H1 (cell line): ENCODE measurements around the gene CXCR5. TPM values are rescaled to one million over a fixed set of nuclear protein-coding genes. Genes with fewer than 3 reads are reported as not detected.

ENCODE experiments used
- CTCF ChIA-PET: fragments of 300-600 bp; sonication (Branson Sonifier 250); formaldehyde crosslinking; loops from one replicate; lab custom pipeline; 2021; ENCODE audit not compliant: partially characterized antibody; lab: Charles Lee
- POLR2A ChIA-PET: fragments of 300-600 bp; sonication (Branson Sonifier 250); formaldehyde crosslinking; loops from one replicate; lab custom pipeline; 2021; ENCODE audit warnings: inconsistent platforms; ENCODE audit not compliant: partially characterized antibody; lab: Charles Lee
- DNase-seq, 2 experiments: peaks; one replicate each; pipeline versions ENCODE4 v3.0.0 to v3.0.0-alpha.2; 2010 to 2022; ENCODE audit warnings: low spot score in 2 of 2, low read depth in 1 of 2, mixed read lengths in 1 of 2
- FAIRE-seq: peaks from 2 replicates; lab custom pipeline; 2011; peaks lifted over from hg19 to GRCh38; lab: Jason Lieb, UNC
- H2AFZ ChIP-seq: 2 replicates; pipeline ENCODE4 v1.8.1; 2012; ENCODE audit warnings: low read length, inconsistent platforms
- H2AK5ac ChIP-seq: 2 replicates; pipeline ENCODE4 v1.6.1; 2013; ENCODE audit warnings: low read depth, low read length
- H2BK120ac ChIP-seq: replicated peaks from 2 replicates; pipeline ENCODE3; 2013; ENCODE audit warnings: low read depth, low read length, inconsistent platforms
- H2BK12ac ChIP-seq: 2 replicates; pipeline ENCODE4 v1.6.1; 2013; ENCODE audit warnings: low read depth, low read length
- H2BK15ac ChIP-seq: 2 replicates; pipeline ENCODE4 v1.6.1; 2013; ENCODE audit warnings: low read length
- H2BK20ac ChIP-seq: 2 replicates; pipeline ENCODE4 v1.6.1; 2013; ENCODE audit warnings: low read length
- H2BK5ac ChIP-seq: 2 replicates; pipeline ENCODE4 v1.6.1; 2013; ENCODE audit warnings: low read depth, low read length
- H3K14ac ChIP-seq: 2 replicates; pipeline ENCODE4 v1.6.1; 2013; ENCODE audit warnings: inconsistent platforms; ENCODE audit not compliant: insufficient read length
- H3K18ac ChIP-seq: 2 replicates; pipeline ENCODE4 v1.6.1; 2013; ENCODE audit warnings: low read length; ENCODE audit errors: extremely low read depth
- H3K23ac ChIP-seq: 2 replicates; pipeline ENCODE4 v1.6.1; 2013; ENCODE audit warnings: inconsistent platforms; ENCODE audit not compliant: insufficient read length
- H3K23me2 ChIP-seq: 2 replicates; pipeline ENCODE4 v1.6.1; 2013; ENCODE audit warnings: low read depth, low read length
- H3K27ac ChIP-seq: 2 replicates; pipeline ENCODE4 v1.6.1; 2011; ENCODE audit warnings: low read depth, low read length, inconsistent platforms
- H3K27me3 ChIP-seq, 4 experiments: replicated peaks in 1 of 4; 1 replicate in 1 of 4; 2 replicates in 3 of 4; pipeline versions ENCODE4 v1.6.1 to v1.8.1; 2011 to 2013; ENCODE audit warnings: low read length in 3 of 4, mild to moderate bottlenecking in 3 of 4, inconsistent platforms in 2 of 4, mixed read lengths in 2 of 4, moderate library complexity in 1 of 4; ENCODE audit not compliant: control insufficient read depth in 3 of 4, insufficient read depth in 3 of 4; ENCODE audit errors: extremely low read depth in 1 of 4
- H3K36me3 ChIP-seq, 4 experiments: 2 replicates each; pipeline versions ENCODE4 v1.6.1 to v1.8.1; 2011 to 2013; ENCODE audit warnings: mild to moderate bottlenecking in 4 of 4, low read length in 3 of 4, moderate library complexity in 2 of 4, control low read depth in 1 of 4, inconsistent platforms in 1 of 4; ENCODE audit not compliant: insufficient read depth in 4 of 4, control insufficient read depth in 2 of 4
- H3K4ac ChIP-seq: replicated peaks from 2 replicates; pipeline ENCODE3; 2013; ENCODE audit warnings: low read length, low read depth, mixed read lengths, inconsistent platforms; ENCODE audit not compliant: insufficient read length
- H3K4me1 ChIP-seq, 4 experiments: replicated peaks in 1 of 4; 1 replicate in 1 of 4; 2 replicates in 3 of 4; pipeline versions ENCODE4 v1.6.1 to v1.8.1; 2011 to 2013; ENCODE audit warnings: low read length in 3 of 4, inconsistent platforms in 2 of 4, mixed read lengths in 1 of 4; ENCODE audit not compliant: insufficient read depth in 4 of 4, control insufficient read depth in 3 of 4
- H3K4me2 ChIP-seq, 2 experiments: 2 replicates each; pipeline versions ENCODE4 v1.6.1 to v1.8.1; 2011 to 2013; ENCODE audit warnings: low read depth in 2 of 2, low read length in 2 of 2, control low read depth in 1 of 2, inconsistent platforms in 1 of 2, mild to moderate bottlenecking in 1 of 2; ENCODE audit not compliant: insufficient read depth in 1 of 2
- H3K4me3 ChIP-seq, 4 experiments: fragments of 200-600, 300-600 bp in 1 of 4; sonication (generic), shearing (Covaris generic), sonication (Bioruptor Twin) in 1 of 4; 2 replicates each; pipeline versions ENCODE4 v1.5.1 to v1.8.1; 2011 to 2016; ENCODE audit warnings: low read length in 4 of 4, low read depth in 3 of 4, control low read depth in 2 of 4, inconsistent platforms in 2 of 4, mild to moderate bottlenecking in 2 of 4, mixed read lengths in 1 of 4, moderate library complexity in 1 of 4; ENCODE audit not compliant: insufficient read depth in 2 of 4; ENCODE audit errors: extremely low read depth in 1 of 4
- H3K56ac ChIP-seq: replicated peaks from 2 replicates; pipeline ENCODE3; 2013; ENCODE audit warnings: low read depth, mild to moderate bottlenecking, mixed read lengths, low read length, inconsistent platforms; ENCODE audit not compliant: insufficient read length
- H3K79me1 ChIP-seq: 2 replicates; pipeline ENCODE4 v1.6.1; 2013; ENCODE audit warnings: low read depth, low read length, control low read depth
- H3K79me2 ChIP-seq, 2 experiments: 2 replicates each; pipeline versions ENCODE4 v1.6.1 to v1.8.1; 2012 to 2013; ENCODE audit warnings: low read length in 2 of 2, mild to moderate bottlenecking in 2 of 2, inconsistent platforms in 1 of 2; ENCODE audit not compliant: insufficient read depth in 2 of 2, control insufficient read depth in 1 of 2
- H3K9ac ChIP-seq, 4 experiments: replicated peaks in 1 of 4; 1 replicate in 1 of 4; 2 replicates in 3 of 4; pipeline versions ENCODE4 v1.6.1 to v1.8.1; 2011 to 2013; ENCODE audit warnings: low read depth in 3 of 4, low read length in 3 of 4, control low read depth in 2 of 4, mild to moderate bottlenecking in 2 of 4, moderate library complexity in 2 of 4, inconsistent platforms in 1 of 4; ENCODE audit errors: extremely low read depth in 1 of 4
- H3K9me3 ChIP-seq, 2 experiments: 2 replicates each; pipeline versions ENCODE4 v1.6.1 to v1.8.1; 2012 to 2013; ENCODE audit warnings: mild to moderate bottlenecking in 2 of 2, moderate library complexity in 2 of 2, control low read depth in 1 of 2, inconsistent platforms in 1 of 2, low read depth in 1 of 2, low read length in 1 of 2, mixed read lengths in 1 of 2; ENCODE audit not compliant: insufficient read depth in 2 of 2
- H4K20me1 ChIP-seq, 2 experiments: replicated peaks in 1 of 2; 2 replicates each; pipeline versions ENCODE3 to v1.8.1; 2011 to 2013; ENCODE audit warnings: inconsistent platforms in 2 of 2, low read length in 2 of 2, mild to moderate bottlenecking in 1 of 2; ENCODE audit not compliant: insufficient read depth in 2 of 2, control insufficient read depth in 1 of 2
- H4K5ac ChIP-seq: 2 replicates; pipeline ENCODE4 v1.6.1; 2013; ENCODE audit warnings: low read length, low read depth, mixed read lengths, inconsistent platforms; ENCODE audit not compliant: insufficient read length
- H4K8ac ChIP-seq: 2 replicates; pipeline ENCODE4 v1.8.0; 2013; ENCODE audit warnings: mild to moderate bottlenecking, moderate library complexity, low read length, inconsistent platforms; ENCODE audit not compliant: insufficient read depth; ENCODE audit errors: extremely low read depth
- H4K91ac ChIP-seq: replicated peaks from 2 replicates; pipeline ENCODE3; 2013; ENCODE audit warnings: low read length, mixed read lengths, inconsistent platforms; ENCODE audit not compliant: insufficient read length
- CHD2 ChIP-seq: IDR thresholded peaks from 2 replicates; pipeline ENCODE4 v1.6.1; 2012; ENCODE audit warnings: low read length, improper control_type of control experiment
- CTBP2 ChIP-seq: IDR thresholded peaks from 2 replicates; pipeline ENCODE4 v1.7.0; 2011; ENCODE audit warnings: borderline replicate concordance, mild to moderate bottlenecking, moderate library complexity, mixed read lengths, low read length; ENCODE audit not compliant: insufficient read depth, insufficient read length
- CTCF ChIP-seq, 3 experiments: IDR thresholded peaks; 1 replicate in 2 of 3; 2 replicates in 1 of 3; pipeline versions ENCODE4 v1.5.1 to v1.6.1; 2011; ENCODE audit warnings: low read length in 3 of 3, mild to moderate bottlenecking in 3 of 3, inconsistent platforms in 2 of 3, low read depth in 1 of 3, moderate library complexity in 1 of 3; ENCODE audit not compliant: insufficient read depth in 1 of 3; ENCODE audit errors: control extremely low read depth in 1 of 3
- FOSL1 ChIP-seq: IDR thresholded peaks from 2 replicates; pipeline ENCODE4 v1.6.1; 2011; ENCODE audit warnings: mild to moderate bottlenecking, low read depth, low read length, moderate library complexity; ENCODE audit not compliant: insufficient read depth
- KDM5A ChIP-seq: fragments of 200-600 bp; IDR thresholded peaks from 2 replicates; pipeline ENCODE4 v1.7.1; 2012; ENCODE audit warnings: mild to moderate bottlenecking, low read length, inconsistent platforms, mixed read lengths
- NRF1 ChIP-seq: IDR thresholded peaks from 2 replicates; pipeline ENCODE4 v1.6.1; 2011; ENCODE audit warnings: mild to moderate bottlenecking, low read depth, low read length, improper control_type of control experiment
- RFX5 ChIP-seq: IDR thresholded peaks from 2 replicates; pipeline ENCODE4 v1.6.1; 2011; ENCODE audit warnings: low read depth, low read length, improper control_type of control experiment, borderline replicate concordance
- SIN3A ChIP-seq, 2 experiments: IDR thresholded peaks in 1 of 2; conservative IDR thresholded peaks in 1 of 2; 2 replicates each; pipeline ENCODE4 v1.6.1; 2011 to 2012; ENCODE audit warnings: low read length in 2 of 2, improper control_type of control experiment in 1 of 2, low read depth in 1 of 2, mild to moderate bottlenecking in 1 of 2
- SUZ12 ChIP-seq: fragments of 200-600 bp; sonication (generic); IDR thresholded peaks from 2 replicates; pipeline ENCODE4 v1.6.1; 2012; ENCODE audit warnings: mild to moderate bottlenecking, inconsistent platforms, low read length, moderate library complexity, mixed read lengths
- TBP ChIP-seq: IDR thresholded peaks from 2 replicates; pipeline ENCODE4 v1.6.1; 2011; ENCODE audit warnings: low read depth, low read length, improper control_type of control experiment
- TCF12 ChIP-seq: IDR thresholded peaks from 2 replicates; pipeline ENCODE4 v1.6.1; 2011; ENCODE audit warnings: low read depth, mild to moderate bottlenecking, low read length
- ZNF274 ChIP-seq: IDR thresholded peaks from 2 replicates; pipeline ENCODE4 v1.7.0; 2012; ENCODE audit warnings: low read length, borderline replicate concordance; ENCODE audit errors: extremely low read depth
- WGBS, 2 experiments: shearing (Covaris generic) in 1 of 2; methylation state at CpG; one replicate each; pipeline versions ENCODE4 v1.1.6 to v1.1.7; 2013 to 2015; ENCODE audit warnings: low lambda C conversion rate in 2 of 2, mixed read lengths in 2 of 2, inconsistent platforms in 1 of 2, low coverage in 1 of 2, missing lambda C conversion rate in 1 of 2; ENCODE audit not compliant: insufficient replicate concordance in 2 of 2, insufficient coverage in 1 of 2, insufficient read length in 1 of 2; ENCODE audit errors: extremely low coverage in 1 of 2, missing lambda C conversion rate in 1 of 2; 5-methylcytosine and 5-hydroxymethylcytosine counted together
- polyA plus RNA-seq, 7 experiments: library from polyadenylated mRNA; depleted of rRNA in 3 of 7; stranded (reverse) in 5 of 7; unstranded in 2 of 7; fragments of >200 nt in 5 of 7; fragments of 200-250 nt in 2 of 7; gene quantifications; 1 replicate in 5 of 7; 2 replicates in 1 of 7; 4 replicates in 1 of 7; pipeline versions ENCODE4 v1.2.1 to v1.2.3, GENCODE V29; 2011 to 2013; ENCODE audit warnings: missing spikeins in 2 of 7, mixed read lengths in 2 of 7
- total RNA-seq: library from RNA; stranded (reverse); fragmentation: NEBNext Ultra II Directional; extraction: Animal tissue kit (Norgen Biotek cat#: 25700); gene quantifications from 2 replicates; pipeline ENCODE4 v1.2.1, GENCODE V29; 2021

CXCR5 gene
- total and polyA plus RNA-seq, 2 of the 8 experiments (the other 6 are each of a cell fraction or from before 2014, with no cell fraction given) = not detected

GRCh38 chr11:118859973-118860372 is 23.7 kb upstream of the CXCR5 start:
- no peak overlapping the region for H2AFZ ChIP-seq
- CTCF ChIA-PET = interaction anchor here (0.8 to 1.6 kb wide), 4 partner anchors 9 to 165 kb away, joined by 3 to 4 read pairs (median 4); partner anchors contain the start of gene DDX6
- no peak overlapping the region for H2BK120ac ChIP-seq
- no peak overlapping the region for H4K8ac ChIP-seq
- H2BK20ac ChIP-seq = no peak overlapping the region
- H3K27me3 ChIP-seq = no peaks in the 10 kb centered on the region
- H3K27ac ChIP-seq = no peak overlapping the region
- no peak overlapping the region for H2BK5ac ChIP-seq
- no peak overlapping the region for H3K4me2 ChIP-seq
- H3K9ac ChIP-seq = no peak overlapping the region
- no peak overlapping the region for H2BK12ac ChIP-seq
- DNase-seq = no peak
- H2BK15ac ChIP-seq = no peak overlapping the region
- H2AK5ac ChIP-seq = no peak overlapping the region
- no peaks in the 10 kb centered on the region for H3K79me2 ChIP-seq
- no peaks in the 10 kb centered on the region for H3K23me2 ChIP-seq
- H3K9me3 ChIP-seq = no peaks in the 10 kb centered on the region
- POLR2A ChIA-PET = interaction anchor here (0.6 to 3.0 kb wide), 3 partner anchors 10 to 68 kb away, joined by 4 to 9 read pairs (median 6); no protein-coding TSS in a partner anchor
- no peaks in the 10 kb centered on the region for H3K36me3 ChIP-seq
- no peaks in the 10 kb centered on the region for H3K4me1 ChIP-seq
- H3K4ac ChIP-seq = no peak overlapping the region
- WGBS, 2 experiments = 90% methylated on average over 4 of the region's 4 CpGs; no CpG with 5 or more reads in 1 of the 2 experiments
- no peak for FAIRE-seq
- no peak overlapping the region for H4K5ac ChIP-seq
- H3K14ac ChIP-seq = no peak overlapping the region
- H3K56ac ChIP-seq = no peak overlapping the region
- no peak overlapping the region for H4K91ac ChIP-seq
- no peak overlapping the region for H3K23ac ChIP-seq
- H4K20me1 ChIP-seq = no peaks in the 10 kb centered on the region
- no peaks in the 10 kb centered on the region for H3K79me1 ChIP-seq
- no peak overlapping the region for H3K4me3 ChIP-seq
- no peak overlapping the region for H3K18ac ChIP-seq
- TF ChIP-seq CTBP2 = no peak
- TF ChIP-seq TBP = no peak
- TF ChIP-seq CHD2 = no peak
- no peak for TF ChIP-seq FOSL1
- no peak for TF ChIP-seq SIN3A (conservative IDR thresholded peaks at IDR 0.05 in 1 of 2, IDR thresholded peaks at IDR 0.05 in 1 of 2; ENCODE audit: low read depth in 1 of 2, low read length in 2 of 2)
- no peak for TF ChIP-seq SUZ12
- no peak for TF ChIP-seq RFX5
- TF ChIP-seq KDM5A = no peak
- TF ChIP-seq NRF1 = no peak
- TF ChIP-seq TCF12 = no peak
- TF ChIP-seq CTCF (IDR thresholded peaks at IDR 0.05; ENCODE audit: control extremely low read depth in 1 of 3, insufficient read depth in 1 of 3, low read depth in 1 of 3, low read length in 3 of 3) = no peak
- TF ChIP-seq ZNF274 = no peak
